ENCODE measurements around the gene SLAIN2.

- no peak for TF ChIP-seq CTCF (conservative IDR thresholded peaks at IDR 0.05; ENCODE audit: low read depth, low read length)
- TF ChIP-seq EZH2 (IDR thresholded peaks at IDR 0.05; ENCODE audit: low read length, unreplicated experiment): no peak
Measured at GRCh38 chr4:48352793-48353192, 11.5 kb downstream of the SLAIN2 start.
